ENCODE measurements around the gene PHYHD1. TPM values are rescaled to one million over a fixed set of nuclear protein-coding genes. Genes with fewer than 3 reads are reported as not detected.
A peak's percentile ranks its signal among the peaks of the same experiment; 100 is the strongest.

Gene PHYHD1
- total RNA-seq, 2 experiments from 2014 or later = 0.61 to 1.5 TPM

- DNase-seq = no peak
- ATAC-seq = no peak
- Mint-ChIP-seq H3K4me1 (ENCODE audit: low read depth) (peaks cover 49% of the 10 kb centered on the region), H3K27ac (peak overlapping the region; percentile 59), H3K27me3 (no peaks in the 10 kb centered on the region), H3K36me3 (ENCODE audit: low read depth) (peaks cover 11% of the 10 kb centered on the region), H3K9me3 (no peaks in the 10 kb centered on the region), H3K4me3 (peak overlapping the region; percentile 33)
- POLR2A ChIA-PET = no interaction called here
- no peak for TF ChIP-seq CTCF (IDR thresholded peaks at IDR 0.05)
- CTCF ChIA-PET = interaction anchor here (1.9 kb wide), 1 partner anchor 44 kb away, joined by 6 read pairs; no protein-coding TSS in a partner anchor
- intact Hi-C loops (cut with micrococcal nuclease) = loop anchor here (5.0 kb wide), 1 partner anchor 43 kb away; no protein-coding TSS in a partner anchor
Measured at GRCh38 chr9:128884164-128884563, 36.6 kb upstream of the PHYHD1 start.

- no peak overlapping the region for H3K27ac Mint-ChIP-seq
- intact Hi-C loops (cut with micrococcal nuclease) = no loop called here
Measured at GRCh38 chr9:128885376-128885775, 35.4 kb upstream of the PHYHD1 start.

GRCh38 chr9:128885798-128886197 is 35.0 kb upstream of the PHYHD1 start:
- intact Hi-C loops (cut with micrococcal nuclease) = no loop called here
- Mint-ChIP-seq H3K9me3 (no peaks in the 10 kb centered on the region), H3K27ac (no peak overlapping the region), H3K36me3 (ENCODE audit: low read depth) (peaks cover 13% of the 10 kb centered on the region), H3K4me3 (no peak overlapping the region), H3K4me1 (ENCODE audit: low read depth) (peaks cover 40% of the 10 kb centered on the region), H3K27me3 (no peaks in the 10 kb centered on the region)
- POLR2A ChIA-PET = no interaction called here
- no peak for TF ChIP-seq CTCF (IDR thresholded peaks at IDR 0.05)
- no peak for ATAC-seq
- no peak for DNase-seq
- CTCF ChIA-PET = interaction anchor here (0.6 to 1.9 kb wide), 2 partner anchors 42 to 67 kb away, joined by 3 to 6 read pairs; partner anchors contain the start of gene ENDOG

More at GRCh38 chr9:128885376-128885775, 35.4 kb upstream of the PHYHD1 start:
- peak overlapping the region; percentile 42 for H3K4me3 Mint-ChIP-seq
- H3K36me3 Mint-ChIP-seq (ENCODE audit: low read depth) = peaks cover 12% of the 10 kb centered on the region
- peaks cover 41% of the 10 kb centered on the region for H3K4me1 Mint-ChIP-seq (ENCODE audit: low read depth)
- ATAC-seq (no peak), DNase-seq (no peak)
- no peaks in the 10 kb centered on the region for H3K27me3 Mint-ChIP-seq
- CTCF ChIA-PET = interaction anchor here (1.9 kb wide), 1 partner anchor 42 kb away, joined by 6 read pairs; no protein-coding TSS in a partner anchor
- no peaks in the 10 kb centered on the region for H3K9me3 Mint-ChIP-seq
- POLR2A ChIA-PET = no interaction called here
- no peak for TF ChIP-seq CTCF (IDR thresholded peaks at IDR 0.05)

- no peak for DNase-seq
- ChIA-PET POLR2A (interaction anchor here (0.9 to 1.2 kb wide), 2 partner anchors 15 to 20 kb away, joined by 3 read pairs; no protein-coding TSS in a partner anchor), CTCF (interaction anchor here (0.6 kb wide), 1 partner anchor 68 kb away, joined by 3 read pairs; the partner anchor contains the start of gene ENDOG)
- intact Hi-C loops (cut with micrococcal nuclease) = no loop called here
- Mint-ChIP-seq H3K27me3 (no peaks in the 10 kb centered on the region), H3K36me3 (ENCODE audit: low read depth) (peaks cover 11% of the 10 kb centered on the region), H3K9me3 (no peaks in the 10 kb centered on the region), H3K27ac (no peak overlapping the region), H3K4me1 (ENCODE audit: low read depth) (peaks cover 38% of the 10 kb centered on the region), H3K4me3 (no peak overlapping the region)
- no peak for ATAC-seq
- TF ChIP-seq CTCF (IDR thresholded peaks at IDR 0.05) = no peak
Measured at GRCh38 chr9:128886211-128886891, 34.4 kb upstream of the PHYHD1 start.

- Mint-ChIP-seq H3K36me3 (ENCODE audit: low read depth) (peaks cover 11% of the 10 kb centered on the region), H3K4me3 (no peak overlapping the region), H3K9me3 (no peaks in the 10 kb centered on the region), H3K27me3 (no peaks in the 10 kb centered on the region), H3K27ac (no peak overlapping the region), H3K4me1 (ENCODE audit: low read depth) (peaks cover 42% of the 10 kb centered on the region)
- intact Hi-C loops (cut with micrococcal nuclease) = no loop called here
- CTCF ChIA-PET = no interaction called here
- TF ChIP-seq CTCF (IDR thresholded peaks at IDR 0.05) = no peak
- ATAC-seq (no peak), DNase-seq (no peak)
- POLR2A ChIA-PET = interaction anchor here (0.9 to 1.2 kb wide), 2 partner anchors 15 to 19 kb away, joined by 3 read pairs; no protein-coding TSS in a partner anchor
Measured at GRCh38 chr9:128887049-128887448, 33.7 kb upstream of the PHYHD1 start.

Data from activated CD8-positive, alpha-beta T cell treated with anti-CD3 and anti-CD28 coated beads for 36 hours (primary cell).